GM12864 (cell line): ENCODE measurements around the gene PAK3.

Experiments used
- DNase-seq: peaks from one replicate; pipeline ENCODE4 v3.0.0-alpha.2; 2011; ENCODE audit warnings: low read depth
- H3K4me3 ChIP-seq: 2 replicates; pipeline ENCODE4 v1.5.1; 2011; ENCODE audit warnings: mild to moderate bottlenecking, low read depth, low read length, control low read depth
- CTCF ChIP-seq: IDR thresholded peaks from 2 replicates; pipeline ENCODE4 v1.5.1; 2011; ENCODE audit warnings: low read depth, mild to moderate bottlenecking, moderate library complexity, low read length, control low read depth, inconsistent platforms; ENCODE audit errors: missing control alignments

PAK3 gene

GRCh38 chrX:111164728-111165127 lies 68.7 kb downstream of the PAK3 start:
- TF ChIP-seq CTCF = no peak
- H3K4me3 ChIP-seq = no peak overlapping the region
- DNase-seq = no peak

- no peak for DNase-seq
Observed at GRCh38 chrX:111165902-111166301, 69.9 kb downstream of the PAK3 start.

GRCh38 chrX:111167334-111167733 lies 71.3 kb downstream of the PAK3 start:
- no peak for DNase-seq
- TF ChIP-seq CTCF = no peak
- no peak overlapping the region for H3K4me3 ChIP-seq

More at GRCh38 chrX:111165902-111166301, 69.9 kb downstream of the PAK3 start:
- H3K4me3 ChIP-seq = no peak overlapping the region
- no peak for TF ChIP-seq CTCF

- no peak for DNase-seq
- H3K4me3 ChIP-seq = no peak overlapping the region
- TF ChIP-seq CTCF = no peak
Observed at GRCh38 chrX:111168314-111168713, 72.3 kb downstream of the PAK3 start.

- H3K4me3 ChIP-seq = no peak overlapping the region
- no peak for DNase-seq
- no peak for TF ChIP-seq CTCF
Observed at GRCh38 chrX:111169141-111169540, 73.2 kb downstream of the PAK3 start.

GRCh38 chrX:111170017-111170416 lies 74.0 kb downstream of the PAK3 start:
- no peak overlapping the region for H3K4me3 ChIP-seq
- no peak for DNase-seq
- no peak for TF ChIP-seq CTCF

GRCh38 chrX:111180750-111181240 lies 84.8 kb downstream of the PAK3 start:
- no peak for DNase-seq
- TF ChIP-seq CTCF = no peak
- no peak overlapping the region for H3K4me3 ChIP-seq
